ENCODE measurements around the gene DTX4. TPM values are rescaled to one million over a fixed set of nuclear protein-coding genes. Genes with fewer than 3 reads are reported as not detected.

Gene DTX4
- total RNA-seq, 1 experiment from 2014 or later = 4.9 TPM

GRCh38 chr11:59180168-59180776 lies 8.3 kb downstream of the DTX4 start:
- BruUV-seq (replicated peaks) = no TSS peak
- H3K9me3 ChIP-seq (ENCODE audit: low read length) = no peaks in the 10 kb centered on the region
- DNase-seq = no peak
- intact Hi-C loops (cut with micrococcal nuclease) = no loop called here
- H3K79me2 ChIP-seq (ENCODE audit: low read length) = peaks cover 6% of the 10 kb centered on the region; the same call in 1 of the 2 replicates
- no peak overlapping the region for H3K27ac ChIP-seq (ENCODE audit: low read length)
- H3K4me1 ChIP-seq (ENCODE audit: insufficient read depth, low read length) = peaks cover 21% of the 10 kb centered on the region
- TF ChIP-seq EZH2 (IDR thresholded peaks at IDR 0.05; ENCODE audit: low read length, unreplicated experiment) (no peak), EZH2phosphoT487 (IDR thresholded peaks at IDR 0.05; ENCODE audit: borderline replicate concordance, low read length) (no peak), CTCF (conservative IDR thresholded peaks at IDR 0.05; ENCODE audit: low read depth, low read length) (no peak)
- no peaks in the 10 kb centered on the region for H4K20me1 ChIP-seq (ENCODE audit: low read length)
- no peaks in the 10 kb centered on the region for H3F3A ChIP-seq (ENCODE audit: low read length, unreplicated experiment)
- H2AFZ ChIP-seq (ENCODE audit: low read length) = no peak overlapping the region
- no peak overlapping the region for H3K4me2 ChIP-seq (ENCODE audit: low read length)
- no peak for ATAC-seq
- no peak overlapping the region for H3K4me3 ChIP-seq (ENCODE audit: low read length)
- no peak overlapping the region for H3K9ac ChIP-seq (ENCODE audit: low read length)
- POLR2A ChIA-PET (ENCODE audit: unreplicated experiment) = interaction anchor here (0.6 kb wide), 1 partner anchor 1412 kb away, joined by 6 read pairs; no protein-coding TSS in a partner anchor
- CTCF ChIA-PET = interaction anchor here (0.6 kb wide), 1 partner anchor 488 kb away, joined by 3 read pairs; the partner anchor contains the start of gene PATL1
- H3K9me2 ChIP-seq (replicated peaks; ENCODE audit: low read length) = no peaks in the 10 kb centered on the region
- H3K36me3 ChIP-seq (ENCODE audit: low read depth, low read length) = no peaks in the 10 kb centered on the region
- H3K27me3 ChIP-seq (ENCODE audit: low read length) = no peaks in the 10 kb centered on the region

- H3K4me3 ChIP-seq (ENCODE audit: low read length) = no peak overlapping the region
- no peaks in the 10 kb centered on the region for H3K9me2 ChIP-seq (replicated peaks; ENCODE audit: low read length)
- H3K27ac ChIP-seq (ENCODE audit: low read length) = no peak overlapping the region
- BruUV-seq (replicated peaks) = no TSS peak
- no peaks in the 10 kb centered on the region for H3K36me3 ChIP-seq (ENCODE audit: low read depth, low read length)
- intact Hi-C loops (cut with micrococcal nuclease) = no loop called here
- H3F3A ChIP-seq (ENCODE audit: low read length, unreplicated experiment) = no peaks in the 10 kb centered on the region
- CTCF ChIA-PET = no interaction called here
- no peak overlapping the region for H3K9ac ChIP-seq (ENCODE audit: low read length)
- ATAC-seq = 0 out of 2 replicates have a peak, but pooled peaks have one; percentile 13
- H3K27me3 ChIP-seq (ENCODE audit: low read length) = no peaks in the 10 kb centered on the region
- no peak for DNase-seq
- no peak for TF ChIP-seq EZH2 (IDR thresholded peaks at IDR 0.05; ENCODE audit: low read length, unreplicated experiment)
- no peak for TF ChIP-seq EZH2phosphoT487 (IDR thresholded peaks at IDR 0.05; ENCODE audit: borderline replicate concordance, low read length)
- TF ChIP-seq CTCF (conservative IDR thresholded peaks at IDR 0.05; ENCODE audit: low read depth, low read length) = no peak
- peak overlapping the region; percentile 10; the same call in 1 of the 2 replicates for H3K4me2 ChIP-seq (ENCODE audit: low read length)
- H2AFZ ChIP-seq (ENCODE audit: low read length) = no peak overlapping the region
- POLR2A ChIA-PET (ENCODE audit: unreplicated experiment) = interaction anchor here (0.6 kb wide), 1 partner anchor 1411 kb away, joined by 6 read pairs; no protein-coding TSS in a partner anchor
- peaks cover 6% of the 10 kb centered on the region; the same call in 1 of the 2 replicates for H3K79me2 ChIP-seq (ENCODE audit: low read length)
- no peaks in the 10 kb centered on the region for H4K20me1 ChIP-seq (ENCODE audit: low read length)
- peaks cover 22% of the 10 kb centered on the region for H3K4me1 ChIP-seq (ENCODE audit: insufficient read depth, low read length)
- no peaks in the 10 kb centered on the region for H3K9me3 ChIP-seq (ENCODE audit: low read length)
Measured at GRCh38 chr11:59180907-59181306, 9.0 kb downstream of the DTX4 start.
